Sigmoid colon (tissue), 7 donors: ENCODE measurements around the gene ITPRIP. TPM values are rescaled to one million over a fixed set of nuclear protein-coding genes. Genes with fewer than 3 reads are reported as not detected.

Source experiments
- DNase-seq: peaks from one replicate; pipeline ENCODE4 v3.0.0-alpha.2; 2019
- H3K27ac ChIP-seq, 4 donors: fragments of 200-600 bp; sonication (generic); one replicate each; pipeline ENCODE4 v1.5.1; 2016 to 2019; ENCODE audit warnings: mild to moderate bottlenecking in 1 of 4
- H3K27me3 ChIP-seq, 3 donors: fragments of 200-600 bp; sonication (generic); one replicate each; pipeline ENCODE4 v1.5.1; 2019; ENCODE audit warnings: mild to moderate bottlenecking in 1 of 3
- H3K36me3 ChIP-seq, 4 donors: fragments of 200-600 bp; sonication (generic); one replicate each; pipeline ENCODE4 v1.5.1; 2016 to 2019
- H3K4me1 ChIP-seq, 4 donors: fragments of 200-600 bp; sonication (generic); one replicate each; pipeline ENCODE4 v1.5.1; 2017 to 2019
- H3K4me3 ChIP-seq, 4 donors: fragments of 200-600 bp; sonication (generic); one replicate each; pipeline ENCODE4 v1.5.1; 2017 to 2019; ENCODE audit warnings: mild to moderate bottlenecking in 2 of 4, moderate library complexity in 1 of 4
- H3K9me3 ChIP-seq, 4 donors: fragments of 200-600 bp in 3 of 4; sonication (generic) in 3 of 4; one replicate each; pipeline versions ENCODE4 v1.5.1 to v1.6.1; 2013 to 2019
- CTCF ChIP-seq, 4 experiments: fragments of 450-650 bp in 3 of 4; fragments of 200-600 bp in 1 of 4; IDR thresholded peaks; one replicate each; pipeline ENCODE4 v1.5.1; 2016 to 2019; ENCODE audit warnings: antibody characterized with exemption in 4 of 4, mild to moderate bottlenecking in 3 of 4, moderate library complexity in 2 of 4
- EP300 ChIP-seq, 4 donors: sonication (generic); formaldehyde crosslinking; IDR thresholded peaks; one replicate each; pipeline ENCODE4 v1.6.1; 2017; ENCODE audit warnings: antibody characterized with exemption in 4 of 4
- POLR2A ChIP-seq, 2 donors: fragments of 450-650 bp; IDR thresholded peaks; one replicate each; pipeline ENCODE4 v1.6.1; 2016; ENCODE audit warnings: antibody characterized with exemption in 2 of 2, mild to moderate bottlenecking in 2 of 2, moderate library complexity in 2 of 2
- POLR2AphosphoS5 ChIP-seq, 4 donors: sonication (generic); formaldehyde crosslinking; IDR thresholded peaks; one replicate each; pipeline ENCODE4 v1.6.1; 2017; ENCODE audit warnings: antibody characterized with exemption in 4 of 4
- WGBS, 2 donors: extraction: QIAGEN DNeasy Blood & Tissue Kit; methylation state at CpG; one replicate each; pipeline ENCODE4 v1.1.7; 2013; 5-methylcytosine and 5-hydroxymethylcytosine counted together
- intact Hi-C: fragments of 100-400 bp; cut with DNase I; formaldehyde crosslinking; loops from one replicate; pipeline ENCODE4 v1.15.1; 2023
- polyA plus RNA-seq, 3 donors: library from polyadenylated mRNA; stranded (reverse); fragments of 200-250 nt; gene quantifications; one replicate each; pipeline ENCODE4 v1.2.3, GENCODE V29; 2013
- total RNA-seq, 4 donors: library from RNA; depleted of rRNA; stranded (reverse); fragments of >200 nt; gene quantifications; one replicate each; pipeline ENCODE4 v1.1.0, GENCODE V29; 2016
- donor health status: healthy with polysubstance abuse.
- donor health status: Bipolar disorder and iron deficiency.
- donor health status: healthy.

The ITPRIP gene
- total and polyA plus RNA-seq, 7 donors, result 1.2 to 22.4 (median 11.4) TPM

GRCh38 chr10:104304927-104305326 is 33.3 kb downstream of the ITPRIP start:
- TF ChIP-seq POLR2AphosphoS5 (IDR thresholded peaks at IDR 0.05) (no peak), EP300 (IDR thresholded peaks at IDR 0.05) (no peak), CTCF (IDR thresholded peaks at IDR 0.05) (no peak), POLR2A (IDR thresholded peaks at IDR 0.05) (no peak)
- H3K4me1 ChIP-seq, result peaks cover 0 to 27% (median 20%) of the 10 kb centered on the region in 4 donors
- no peaks in the 10 kb centered on the region for H3K36me3 ChIP-seq
- peak; percentile 60 for DNase-seq
- 67 to 76% methylated on average over 8 of the region's 8 CpGs for WGBS, 2 donors
- peak overlapping the region in 2 of 4 donors; percentile 3 to 92 for H3K27ac ChIP-seq
- intact Hi-C loops, result loop anchor here (1.0 kb wide), 1 partner anchor 45 kb away; no protein-coding TSS in a partner anchor
- H3K27me3 ChIP-seq, result no peaks in the 10 kb centered on the region
- no peaks in the 10 kb centered on the region for H3K9me3 ChIP-seq
- H3K4me3 ChIP-seq, result no peak overlapping the region

GRCh38 chr10:104304356-104304745 is 33.9 kb downstream of the ITPRIP start:
- Histone ChIP-seq H3K27me3 (no peaks in the 10 kb centered on the region), H3K27ac (peak overlapping the region in 1 of 4 donors; percentile 92), H3K9me3 (no peaks in the 10 kb centered on the region), H3K36me3 (no peaks in the 10 kb centered on the region), H3K4me3 (no peak overlapping the region), H3K4me1 (peaks cover 0 to 31% (median 24%) of the 10 kb centered on the region in 4 donors)
- no peak for DNase-seq
- TF ChIP-seq EP300 (IDR thresholded peaks at IDR 0.05) (no peak), POLR2A (IDR thresholded peaks at IDR 0.05) (no peak), POLR2AphosphoS5 (IDR thresholded peaks at IDR 0.05) (no peak), CTCF (IDR thresholded peaks at IDR 0.05) (no peak)
- intact Hi-C loops, result no loop called here
- WGBS, 2 donors, result 88 to 89% methylated on average over 4 of the region's 4 CpGs

- TF ChIP-seq CTCF (IDR thresholded peaks at IDR 0.05), result no peak
- TF ChIP-seq EP300 (IDR thresholded peaks at IDR 0.05), result no peak
- no peaks in the 10 kb centered on the region for H3K36me3 ChIP-seq
- no peaks in the 10 kb centered on the region for H3K9me3 ChIP-seq
- 44 to 51% methylated on average over 2 of the region's 2 CpGs for WGBS, 2 donors
- H3K27ac ChIP-seq, result peak overlapping the region in 1 of 4 donors; percentile 92
- no peak for DNase-seq
- peaks cover 0 to 32% (median 24%) of the 10 kb centered on the region in 4 donors for H3K4me1 ChIP-seq
- H3K27me3 ChIP-seq, result no peaks in the 10 kb centered on the region
- intact Hi-C loops, result no loop called here
- H3K4me3 ChIP-seq, result no peak overlapping the region
These were observed 34.5 kb downstream of the ITPRIP start for GRCh38 chr10:104303594-104304355.

- H3K36me3 ChIP-seq, result no peaks in the 10 kb centered on the region
- no peak for TF ChIP-seq EP300 (IDR thresholded peaks at IDR 0.05)
- no peaks in the 10 kb centered on the region for H3K27me3 ChIP-seq
- peaks cover 0 to 32% (median 24%) of the 10 kb centered on the region in 4 donors for H3K4me1 ChIP-seq
- H3K27ac ChIP-seq, result peak overlapping the region in 1 of 4 donors; percentile 92
- no peaks in the 10 kb centered on the region for H3K9me3 ChIP-seq
- no peak overlapping the region for H3K4me3 ChIP-seq
- intact Hi-C loops, result no loop called here
- DNase-seq, result no peak
- WGBS, 2 donors, result 74 to 79% methylated on average over 3 of the region's 3 CpGs
These were observed 36.2 kb downstream of the ITPRIP start for GRCh38 chr10:104301907-104302690.

- Histone ChIP-seq H3K27me3 (no peaks in the 10 kb centered on the region), H3K4me1 (peaks cover 0 to 26% (median 22%) of the 10 kb centered on the region in 4 donors), H3K27ac (peak overlapping the region; percentile 68 to 92 (median 78)), H3K4me3 (no peak overlapping the region), H3K9me3 (no peaks in the 10 kb centered on the region), H3K36me3 (no peaks in the 10 kb centered on the region)
- DNase-seq, result peak; percentile 91
- intact Hi-C loops, result no loop called here
- TF ChIP-seq EP300 (IDR thresholded peaks at IDR 0.05) (peak in 1 of 4 donors; percentile 63), POLR2AphosphoS5 (IDR thresholded peaks at IDR 0.05) (peak in 2 of 4 donors; percentile 35 to 70), CTCF (IDR thresholded peaks at IDR 0.05) (no peak)
- 58 to 75% methylated on average over 7 of the region's 7 CpGs for WGBS, 2 donors
These were observed 37.5 kb downstream of the ITPRIP start for GRCh38 chr10:104300736-104301292.
